COLO829 (cell line): ENCODE results near the gene PCDHGB5.
"Not testable (repeated sequence)": the region's sequence is repeated elsewhere in the genome, so short reads cannot be mapped to it uniquely, and the experiment has no call there.

Experiments
- DNase-seq: peaks from one replicate; pipeline ENCODE4 v3.0.0; 2012; ENCODE audit warnings: low spot score

The PCDHGB5 gene

GRCh38 chr5:141412854-141413539 lies 15.2 kb downstream of the PCDHGB5 start, which contains the start of gene PCDHGA10:
Gene PCDHGA10, plus strand, starts transcription at chr5:141412987. Its CDS starts 189 bp downstream, at chr5:141413176.
- no peak for DNase-seq

GRCh38 chr5:141413540-141414069 lies 15.9 kb downstream of the PCDHGB5 start:
- no peak for DNase-seq

- not testable (repeated sequence) for DNase-seq
Observed at GRCh38 chr5:141414548-141415274, 17.0 kb downstream of the PCDHGB5 start.

- DNase-seq, result not testable (repeated sequence)
Observed at GRCh38 chr5:141415275-141415618, 17.5 kb downstream of the PCDHGB5 start.

GRCh38 chr5:141417494-141418172 lies 19.9 kb downstream of the PCDHGB5 start, which contains the start of gene PCDHGB7:
Gene PCDHGB7, plus strand, starts transcription at chr5:141417677. Its CDS starts 183 bp downstream, at chr5:141417860.
- DNase-seq, result not testable (repeated sequence)

- no peak for DNase-seq
Observed at GRCh38 chr5:141419074-141419880, 21.5 kb downstream of the PCDHGB5 start.

GRCh38 chr5:141420855-141421488 lies 23.2 kb downstream of the PCDHGB5 start, which contains the start of gene PCDHGA11:
Gene PCDHGA11, plus strand, starts transcription at chr5:141421051. Its CDS starts 177 bp downstream, at chr5:141421228.
- peak; percentile 13 for DNase-seq

- DNase-seq, result no peak
Observed at GRCh38 chr5:141421489-141421855, 23.7 kb downstream of the PCDHGB5 start.

- DNase-seq, result no peak
Observed at GRCh38 chr5:141422742-141423291, 25.1 kb downstream of the PCDHGB5 start.

GRCh38 chr5:141427783-141428426 lies 30.2 kb downstream of the PCDHGB5 start:
- no peak for DNase-seq

- no peak for DNase-seq
Observed at GRCh38 chr5:141430332-141431113, 32.8 kb downstream of the PCDHGB5 start, which contains the start of gene PCDHGA12. Gene PCDHGA12, plus strand, starts transcription at chr5:141430507. Its CDS starts 253 bp downstream, at chr5:141430760.

GRCh38 chr5:141431286-141431685 lies 33.5 kb downstream of the PCDHGB5 start:
- no peak for DNase-seq

- DNase-seq, result not testable (repeated sequence)
Observed at GRCh38 chr5:141432308-141432707, 34.6 kb downstream of the PCDHGB5 start.

- not testable (repeated sequence) for DNase-seq
Observed at GRCh38 chr5:141432726-141433125, 35.0 kb downstream of the PCDHGB5 start.

- no peak for DNase-seq
Observed at GRCh38 chr5:141434006-141434405, 36.3 kb downstream of the PCDHGB5 start.

- no peak for DNase-seq
Observed at GRCh38 chr5:141437221-141437620, 39.5 kb downstream of the PCDHGB5 start.

GRCh38 chr5:141439411-141440141 lies 41.8 kb downstream of the PCDHGB5 start:
- DNase-seq, result no peak

GRCh38 chr5:141440341-141440740 lies 42.6 kb downstream of the PCDHGB5 start:
- no peak for DNase-seq
